ENCODE data around the gene ARL5B.

Gene ARL5B

DNA sequence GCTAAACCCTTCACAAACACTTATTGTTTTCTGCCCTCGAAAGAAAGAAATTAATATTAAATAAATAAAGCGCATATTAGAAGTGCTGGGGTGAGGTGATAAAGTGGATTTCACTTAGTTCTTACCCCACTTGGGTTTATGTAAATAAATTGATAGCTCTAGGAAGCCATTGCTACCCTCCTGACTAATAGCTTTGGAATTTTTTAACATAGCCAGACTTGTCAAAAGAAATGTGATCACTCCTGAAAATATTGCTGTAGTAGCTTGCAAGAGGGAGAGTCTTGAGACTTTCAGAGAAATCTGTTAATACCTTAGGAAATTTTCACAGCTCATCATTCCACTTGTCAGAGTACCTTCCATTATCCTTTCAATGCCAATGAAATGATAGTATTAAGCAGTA, 7.6 kb downstream of the ARL5B start:
- H3K27me3 ChIP-seq (ENCODE audit: low read depth) = no peaks in the 10 kb centered on the region
- DNase-seq (ENCODE audit: low spot score in 2 of 2) = no peak
- H3K36me3 ChIP-seq (replicated peaks) = peaks cover 35% of the 10 kb centered on the region
- no peak overlapping the region for H3K4me3 ChIP-seq
- in situ Hi-C loops (cut with MboI; ENCODE audit: low sequenced_read_pairs) = no loop called here
- H3K9me3 ChIP-seq = no peaks in the 10 kb centered on the region
- peaks cover 20% of the 10 kb centered on the region for H3K4me1 ChIP-seq

DNA sequence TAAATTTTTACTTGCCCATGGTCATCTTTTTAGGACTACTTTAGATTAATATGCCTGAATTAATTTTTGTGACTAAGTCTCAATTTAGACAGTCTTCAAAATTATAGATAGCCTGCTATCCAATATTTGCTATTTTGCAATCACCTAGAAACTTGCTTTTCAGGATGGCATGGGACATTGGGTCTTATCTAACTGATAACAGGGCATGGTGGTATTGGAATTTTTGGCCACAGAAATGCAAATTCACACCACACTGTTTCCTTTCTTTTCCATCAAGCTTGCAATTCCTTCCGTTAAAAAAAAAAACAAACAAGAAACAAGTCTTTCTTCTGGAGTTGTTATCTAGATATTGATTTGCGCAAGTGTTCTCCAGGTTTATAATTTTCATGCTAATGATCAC, 8.8 kb downstream of the ARL5B start:
- Histone ChIP-seq H3K4me1 (peaks cover 20% of the 10 kb centered on the region), H3K4me3 (no peak overlapping the region), H3K9me3 (no peaks in the 10 kb centered on the region), H3K36me3 (replicated peaks) (peaks cover 35% of the 10 kb centered on the region), H3K27me3 (ENCODE audit: low read depth) (no peaks in the 10 kb centered on the region)
- in situ Hi-C loops (cut with MboI; ENCODE audit: low sequenced_read_pairs) = no loop called here
- no peak for DNase-seq (ENCODE audit: low spot score in 2 of 2)

DNA sequence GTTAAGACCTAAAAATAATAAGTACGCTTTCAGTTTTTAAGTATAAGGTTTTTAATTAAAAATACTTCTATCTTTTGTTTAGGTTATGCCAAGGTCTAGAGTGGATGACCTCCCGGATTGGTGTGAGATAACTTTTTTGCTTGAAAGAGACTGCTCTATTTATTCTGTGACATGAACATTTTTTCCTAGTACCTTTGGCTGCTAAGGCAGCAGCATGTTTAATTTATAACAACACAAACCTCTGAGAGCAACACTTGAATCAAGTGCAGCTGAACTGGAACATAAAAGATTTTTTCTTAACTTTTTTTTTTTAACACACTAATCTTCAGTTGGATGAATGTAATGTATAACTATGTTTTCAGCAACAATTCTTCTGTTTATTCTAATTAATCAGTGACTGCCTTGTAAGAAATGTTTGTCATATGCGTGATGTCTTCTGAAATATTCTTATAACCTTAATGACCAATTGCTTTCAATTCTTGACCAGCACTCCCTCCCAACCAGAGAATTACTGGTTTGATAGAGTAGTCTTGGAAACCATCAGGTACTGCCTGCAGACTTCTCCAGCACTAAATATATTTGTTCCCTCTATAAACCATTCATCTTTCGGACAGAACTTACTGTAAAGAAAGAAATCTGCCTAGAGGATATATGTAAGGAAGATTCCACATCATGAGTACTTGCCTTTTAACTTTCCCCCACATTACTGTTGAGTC, 16.0 kb downstream of the ARL5B start:
- in situ Hi-C loops (cut with MboI; ENCODE audit: low sequenced_read_pairs) = no loop called here
- H3K27me3 ChIP-seq (ENCODE audit: low read depth) = no peaks in the 10 kb centered on the region
- DNase-seq (ENCODE audit: low spot score in 2 of 2) = no peak
- no peaks in the 10 kb centered on the region for H3K9me3 ChIP-seq
- H3K36me3 ChIP-seq (replicated peaks) = peaks cover 22% of the 10 kb centered on the region
- no peak overlapping the region for H3K4me3 ChIP-seq
- no peaks in the 10 kb centered on the region; the same call in 1 of the 2 replicates for H3K4me1 ChIP-seq

DNA sequence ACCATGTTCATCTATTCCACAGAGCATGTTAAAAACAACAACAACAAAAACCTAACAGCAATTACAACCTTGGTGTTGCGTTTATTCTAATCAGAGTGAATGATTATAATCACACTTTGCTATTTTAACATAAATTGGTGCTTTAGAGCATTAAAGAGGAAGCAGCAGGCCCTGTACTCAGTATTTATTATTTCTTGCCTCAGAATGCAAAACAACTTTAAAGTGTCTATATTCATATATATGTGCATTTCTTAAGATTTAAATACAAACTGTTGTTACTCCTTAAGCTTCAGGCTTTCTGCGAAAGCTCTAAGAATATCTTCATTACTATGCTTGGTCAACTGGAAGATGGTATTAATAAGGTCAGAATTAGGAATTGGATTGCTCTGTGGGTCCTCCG, 21.5 kb downstream of the ARL5B start:
- Histone ChIP-seq H3K27me3 (ENCODE audit: low read depth) (no peaks in the 10 kb centered on the region), H3K9me3 (no peaks in the 10 kb centered on the region), H3K4me3 (no peak overlapping the region), H3K4me1 (no peaks in the 10 kb centered on the region; the same call in 1 of the 2 replicates), H3K36me3 (replicated peaks) (no peaks in the 10 kb centered on the region; the same call in 1 of the 2 replicates)
- in situ Hi-C loops (cut with MboI; ENCODE audit: low sequenced_read_pairs) = no loop called here
- DNase-seq (ENCODE audit: low spot score in 2 of 2) = no peak

DNA sequence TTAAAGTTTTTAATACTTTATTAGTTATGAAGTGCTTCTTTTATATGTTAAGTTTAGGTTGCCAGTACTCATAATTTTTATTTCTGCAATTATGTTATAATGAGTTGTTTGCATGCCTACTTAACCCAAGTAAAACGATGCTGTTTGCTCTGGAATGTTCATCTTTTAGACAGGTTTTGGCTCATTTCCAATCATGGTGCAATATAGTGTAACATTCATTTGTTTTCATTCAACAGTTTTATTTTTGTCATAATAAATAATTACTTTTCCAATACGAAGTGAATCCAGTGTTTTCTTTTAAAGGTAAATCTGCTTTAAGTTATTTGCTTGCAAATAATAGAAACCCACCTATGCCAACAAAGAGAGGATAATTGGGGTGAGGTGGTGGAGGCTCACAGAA, 22.1 kb downstream of the ARL5B start:
- no peaks in the 10 kb centered on the region; the same call in 1 of the 2 replicates for H3K4me1 ChIP-seq
- no peaks in the 10 kb centered on the region; the same call in 1 of the 2 replicates for H3K36me3 ChIP-seq (replicated peaks)
- no peak for DNase-seq (ENCODE audit: low spot score in 2 of 2)
- H3K27me3 ChIP-seq (ENCODE audit: low read depth) = no peaks in the 10 kb centered on the region
- H3K9me3 ChIP-seq = no peaks in the 10 kb centered on the region
- in situ Hi-C loops (cut with MboI; ENCODE audit: low sequenced_read_pairs) = no loop called here
- H3K4me3 ChIP-seq = no peak overlapping the region

DNA sequence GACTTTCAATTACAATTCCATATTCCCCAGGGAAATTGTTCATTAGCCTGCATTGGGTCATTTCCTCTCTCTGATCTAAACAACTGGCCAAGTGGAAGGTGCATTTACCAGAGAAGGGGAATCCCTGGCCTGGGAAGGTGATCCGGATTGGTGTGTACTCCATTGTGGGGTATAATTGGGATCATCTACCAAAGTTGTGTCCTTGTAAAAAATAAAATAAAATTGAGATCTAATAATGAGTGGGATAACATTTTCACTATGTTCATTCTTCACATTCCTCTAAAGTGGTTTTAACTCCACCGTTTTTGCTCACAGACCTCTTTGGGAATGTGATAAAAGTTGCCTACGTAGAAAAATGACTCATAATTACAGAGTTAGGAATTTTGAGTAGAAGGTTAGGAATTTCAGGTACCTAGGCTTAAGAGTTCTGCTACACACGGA, 22.8 kb downstream of the ARL5B start:
- in situ Hi-C loops (cut with MboI; ENCODE audit: low sequenced_read_pairs) = no loop called here
- Histone ChIP-seq H3K27me3 (ENCODE audit: low read depth) (no peaks in the 10 kb centered on the region), H3K9me3 (no peaks in the 10 kb centered on the region), H3K36me3 (replicated peaks) (no peaks in the 10 kb centered on the region; the same call in 1 of the 2 replicates), H3K4me1 (no peaks in the 10 kb centered on the region; the same call in 1 of the 2 replicates), H3K4me3 (no peak overlapping the region)
- no peak for DNase-seq (ENCODE audit: low spot score in 2 of 2)

DNA sequence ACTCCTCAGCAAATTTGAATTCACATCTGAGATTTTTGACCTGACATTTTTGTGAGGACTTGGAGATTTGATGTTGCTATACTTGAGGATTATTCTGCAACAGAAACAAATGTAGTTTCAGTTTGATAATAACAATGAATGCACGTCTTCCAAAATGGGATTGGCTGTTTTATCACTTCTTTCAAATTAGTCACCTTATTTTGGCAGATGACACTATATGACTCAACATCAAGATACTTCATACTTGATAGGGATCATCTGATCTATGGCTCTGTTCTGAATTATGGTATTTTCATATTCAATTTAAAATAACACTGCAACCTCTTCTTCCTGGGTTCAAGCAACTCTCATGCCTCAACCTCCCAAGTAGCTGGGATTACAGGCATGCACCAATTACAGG, 24.2 kb downstream of the ARL5B start:
- no peak for DNase-seq (ENCODE audit: low spot score in 2 of 2)
- H3K36me3 ChIP-seq (replicated peaks) = no peaks in the 10 kb centered on the region; the same call in 1 of the 2 replicates
- H3K4me1 ChIP-seq = no peaks in the 10 kb centered on the region; the same call in 1 of the 2 replicates
- no peak overlapping the region for H3K4me3 ChIP-seq
- no peaks in the 10 kb centered on the region for H3K27me3 ChIP-seq (ENCODE audit: low read depth)
- in situ Hi-C loops (cut with MboI; ENCODE audit: low sequenced_read_pairs) = no loop called here
- H3K9me3 ChIP-seq = no peaks in the 10 kb centered on the region

DNA sequence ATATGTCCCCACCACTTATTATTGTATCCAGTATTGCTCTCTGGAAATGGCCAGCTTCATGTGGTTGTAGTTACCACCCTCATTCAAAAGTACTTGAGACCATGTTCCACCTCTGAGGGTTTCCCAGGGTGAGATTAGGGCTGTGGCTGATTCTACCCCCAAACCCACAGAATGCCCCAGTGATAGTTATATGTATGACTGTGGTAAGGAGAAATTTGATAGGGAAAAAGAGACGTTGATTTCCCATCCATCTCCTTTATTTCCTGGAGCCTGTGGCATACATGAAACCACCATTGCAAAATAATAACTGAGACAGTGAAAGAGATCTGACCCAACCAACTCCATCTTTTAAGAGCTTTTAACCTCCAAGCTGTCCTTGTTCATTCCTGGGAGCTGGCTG, 25.2 kb downstream of the ARL5B start:
- no peak for DNase-seq (ENCODE audit: low spot score in 2 of 2)
- H3K27me3 ChIP-seq (ENCODE audit: low read depth) = no peaks in the 10 kb centered on the region
- H3K4me3 ChIP-seq = no peak overlapping the region
- in situ Hi-C loops (cut with MboI; ENCODE audit: low sequenced_read_pairs) = no loop called here
- H3K36me3 ChIP-seq (replicated peaks) = no peaks in the 10 kb centered on the region
- H3K9me3 ChIP-seq = no peaks in the 10 kb centered on the region
- no peaks in the 10 kb centered on the region; the same call in 1 of the 2 replicates for H3K4me1 ChIP-seq

DNA sequence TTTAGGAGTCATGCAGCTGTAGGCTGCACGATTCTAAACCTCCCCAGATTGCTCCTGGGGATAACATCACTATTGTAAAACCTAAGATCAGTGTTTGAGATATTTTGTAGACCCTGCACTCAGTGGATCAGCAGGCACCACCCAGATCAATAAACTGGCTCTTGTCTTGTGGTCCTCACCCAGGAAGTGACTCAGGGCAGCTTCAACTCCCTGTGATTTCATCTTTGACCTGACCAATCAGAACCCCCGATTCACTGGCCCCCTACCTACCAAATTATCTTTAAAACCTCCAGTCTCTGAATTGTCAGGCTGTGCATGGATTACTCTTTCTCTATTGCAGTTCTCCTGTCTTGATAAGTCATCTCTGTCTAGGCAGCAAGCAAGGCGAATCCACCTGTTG, 25.7 kb downstream of the ARL5B start:
- DNase-seq (ENCODE audit: low spot score in 2 of 2) = no peak
- Histone ChIP-seq H3K27me3 (ENCODE audit: low read depth) (no peaks in the 10 kb centered on the region), H3K9me3 (no peaks in the 10 kb centered on the region), H3K36me3 (replicated peaks) (no peaks in the 10 kb centered on the region), H3K4me1 (no peaks in the 10 kb centered on the region; the same call in 1 of the 2 replicates), H3K4me3 (no peak overlapping the region)
- in situ Hi-C loops (cut with MboI; ENCODE audit: low sequenced_read_pairs) = no loop called here

DNA sequence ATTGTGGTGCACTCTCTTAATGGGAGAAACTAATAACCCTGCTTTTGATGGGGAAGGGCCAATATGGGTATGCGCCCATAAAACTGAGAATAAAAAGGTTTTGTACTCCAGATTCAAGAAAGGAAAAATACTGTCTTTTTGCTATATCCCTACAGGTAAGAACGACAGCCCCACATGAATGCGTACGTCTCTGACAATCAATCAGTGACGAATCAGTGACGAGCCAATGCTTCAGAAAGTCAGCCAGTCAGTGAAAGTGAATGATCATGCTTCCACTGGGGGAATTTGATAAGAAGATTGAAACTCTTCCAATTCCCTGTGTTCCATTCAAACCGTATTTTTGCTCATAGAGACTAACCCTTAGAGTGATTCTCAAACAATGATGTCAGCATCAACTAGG, 26.3 kb downstream of the ARL5B start:
- no peaks in the 10 kb centered on the region for H3K4me1 ChIP-seq
- H3K27me3 ChIP-seq (ENCODE audit: low read depth) = no peaks in the 10 kb centered on the region
- no peak overlapping the region for H3K4me3 ChIP-seq
- H3K36me3 ChIP-seq (replicated peaks) = no peaks in the 10 kb centered on the region
- DNase-seq (ENCODE audit: low spot score in 2 of 2) = no peak
- no peaks in the 10 kb centered on the region for H3K9me3 ChIP-seq
- in situ Hi-C loops (cut with MboI; ENCODE audit: low sequenced_read_pairs) = no loop called here

DNA sequence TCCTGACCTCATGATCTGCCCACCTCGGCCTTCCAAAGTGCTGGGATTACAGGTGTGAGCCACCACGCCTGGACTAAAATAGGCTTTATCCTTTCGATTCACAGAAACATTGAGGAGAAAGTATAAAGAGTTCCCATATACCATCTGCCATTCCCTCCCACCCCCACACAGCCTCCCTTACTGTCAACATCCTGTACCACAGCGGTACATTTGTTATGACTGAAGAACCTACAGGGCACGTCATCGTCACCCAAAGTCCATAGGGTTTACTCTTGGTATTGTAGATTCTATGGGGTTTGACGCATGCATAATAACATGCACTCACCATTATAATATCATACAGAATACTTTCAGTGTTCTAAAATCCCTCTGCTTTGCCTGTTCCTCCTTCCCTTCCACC, 28.0 kb downstream of the ARL5B start:
- no peak for DNase-seq (ENCODE audit: low spot score in 2 of 2)
- no peaks in the 10 kb centered on the region for H3K4me1 ChIP-seq
- H3K9me3 ChIP-seq = no peaks in the 10 kb centered on the region
- H3K36me3 ChIP-seq (replicated peaks) = no peaks in the 10 kb centered on the region
- H3K4me3 ChIP-seq = no peak overlapping the region
- H3K27me3 ChIP-seq (ENCODE audit: low read depth) = no peaks in the 10 kb centered on the region
- in situ Hi-C loops (cut with MboI; ENCODE audit: low sequenced_read_pairs) = no loop called here

DNA sequence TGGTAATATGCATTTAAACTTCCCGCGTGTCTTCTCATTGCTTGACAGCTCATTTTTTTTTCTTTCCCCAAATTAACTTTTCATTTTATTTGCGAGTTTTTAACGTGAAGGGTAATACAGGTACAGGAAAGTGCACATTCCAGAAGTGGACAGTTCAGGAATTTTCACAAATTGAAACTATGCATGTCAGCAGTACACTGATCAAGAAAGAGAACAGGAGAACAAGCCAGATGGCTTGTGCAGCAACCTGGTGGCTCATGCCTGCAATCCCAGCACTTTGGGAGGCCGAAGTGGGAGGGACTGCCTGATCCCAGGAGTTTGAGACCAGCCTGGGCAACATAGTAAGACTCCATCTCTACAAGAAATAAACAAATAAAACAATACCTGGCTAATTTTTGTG, 28.5 kb downstream of the ARL5B start:
- in situ Hi-C loops (cut with MboI; ENCODE audit: low sequenced_read_pairs) = no loop called here
- H3K9me3 ChIP-seq = no peaks in the 10 kb centered on the region
- H3K4me3 ChIP-seq = no peak overlapping the region
- H3K27me3 ChIP-seq (ENCODE audit: low read depth) = no peaks in the 10 kb centered on the region
- H3K36me3 ChIP-seq (replicated peaks) = no peaks in the 10 kb centered on the region
- H3K4me1 ChIP-seq = no peaks in the 10 kb centered on the region
- DNase-seq (ENCODE audit: low spot score in 2 of 2) = no peak

DNA sequence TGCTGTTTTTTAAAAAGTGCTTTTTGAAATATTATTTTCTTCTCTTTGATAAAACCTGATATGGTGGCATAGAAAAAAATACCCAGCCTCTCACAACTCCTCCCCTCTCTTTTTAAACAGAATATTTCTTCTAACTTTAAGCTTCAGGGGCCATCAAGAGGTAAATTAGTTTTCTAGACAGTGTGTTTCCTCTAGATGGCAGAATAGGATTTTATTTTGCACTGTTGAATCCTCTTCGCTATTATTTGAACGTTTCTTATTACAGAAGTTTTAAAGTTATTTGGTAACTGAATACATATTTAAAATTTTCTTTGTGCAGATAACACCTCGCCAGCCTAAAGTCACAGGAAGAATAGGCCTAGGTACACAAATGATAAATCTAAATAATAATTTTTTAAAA, 30.3 kb downstream of the ARL5B start:
- in situ Hi-C loops (cut with MboI; ENCODE audit: low sequenced_read_pairs) = no loop called here

DNA sequence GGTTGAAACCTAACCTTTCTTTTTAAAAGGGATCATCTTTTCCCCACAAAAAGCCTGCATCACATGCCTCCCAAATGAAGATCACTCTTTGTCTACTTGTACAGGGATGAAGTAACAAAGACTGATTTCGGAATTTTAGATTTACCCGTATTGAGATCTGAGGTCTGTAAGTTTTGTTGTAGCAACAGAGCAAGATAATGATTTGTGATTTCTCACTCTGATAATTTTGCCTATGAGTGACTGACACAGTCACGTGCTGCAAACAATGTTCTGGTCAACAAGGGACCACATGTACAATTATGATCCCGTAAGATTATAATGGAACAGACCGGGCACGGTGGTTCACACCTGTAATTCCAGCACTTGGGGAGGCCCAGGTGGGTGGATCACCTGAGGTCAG, 31.3 kb downstream of the ARL5B start:
- Histone ChIP-seq H3K4me1 (no peaks in the 10 kb centered on the region), H3K9me3 (no peaks in the 10 kb centered on the region), H3K4me3 (no peak overlapping the region), H3K36me3 (replicated peaks) (no peaks in the 10 kb centered on the region), H3K27me3 (ENCODE audit: low read depth) (no peaks in the 10 kb centered on the region)
- in situ Hi-C loops (cut with MboI; ENCODE audit: low sequenced_read_pairs) = no loop called here
- DNase-seq (ENCODE audit: low spot score in 2 of 2) = no peak

More for the DNA sequence above, 30.3 kb downstream of the ARL5B start:
- H3K4me1 ChIP-seq = no peaks in the 10 kb centered on the region
- H3K9me3 ChIP-seq = no peaks in the 10 kb centered on the region
- H3K36me3 ChIP-seq (replicated peaks) = no peaks in the 10 kb centered on the region
- H3K4me3 ChIP-seq = no peak overlapping the region
- no peaks in the 10 kb centered on the region for H3K27me3 ChIP-seq (ENCODE audit: low read depth)
- DNase-seq (ENCODE audit: low spot score in 2 of 2) = peak in 1 of 2 experiments; percentile 25

All from HAP-1 (cell line).